Mucosa of descending colon (tissue), 3 donors: ENCODE measurements around the gene SLC1A5. TPM values are rescaled to one million over a fixed set of nuclear protein-coding genes. Genes with fewer than 3 reads are reported as not detected.
A peak's percentile ranks its signal among the peaks of the same experiment; 100 is the strongest.

Experiments used
- ATAC-seq: fragments of 200-7000 bp; cut with Tn5 transposase; one replicate; pipeline ENCODE4 v1.9.1; 2020; ENCODE audit warnings: mild to moderate bottlenecking, moderate library complexity
- DNase-seq, 3 donors: peaks; one replicate each; pipeline ENCODE4 v3.0.0-alpha.2; 2020
- H3K36me3 ChIP-seq: fragments of 200-600 bp; one replicate; pipeline ENCODE4 v1.8.0; 2021; ENCODE audit warnings: low read depth, mild to moderate bottlenecking
- H3K4me1 ChIP-seq: fragments of 200-600 bp; one replicate; pipeline ENCODE4 v1.8.0; 2021; ENCODE audit warnings: low read depth, mild to moderate bottlenecking
- H3K4me3 ChIP-seq: fragments of 200-600 bp; one replicate; pipeline ENCODE4 v1.8.0; 2021; ENCODE audit warnings: mild to moderate bottlenecking
- H3K9me3 ChIP-seq: fragments of 200-600 bp; one replicate; pipeline ENCODE4 v1.8.0; 2021; ENCODE audit warnings: mild to moderate bottlenecking
- intact Hi-C, 2 donors: fragments of 100-400 bp; cut with DNase I in 1 of 2; cut with micrococcal nuclease in 1 of 2; formaldehyde crosslinking; loops; one replicate each; pipeline versions ENCODE4 v1.11.0 to v1.11.1; 2022; cut with DNase I, micrococcal nuclease
- total RNA-seq, 3 donors: library from RNA; stranded (reverse); fragmentation: NEBNext Ultra II Directional in 2 of 3; extraction: Animal tissue kit (Norgen Biotek cat#: 25700) in 2 of 3; gene quantifications; one replicate each; pipeline versions ENCODE4 v1.2.1 to v1.2.4, GENCODE V29; 2021 to 2023
- TF ChIP-seq, protein P1 (sequence below): fragments of 200-600 bp; IDR thresholded peaks from one replicate; pipeline ENCODE4 v1.8.0; 2022; ENCODE audit warnings: antibody characterized with exemption, mild to moderate bottlenecking
- donor health status: DM: no; HTN: no; CAD: no; lungs with moderate emphysema.
- donor health status: DM: no; HTN: no; CAD: no.
- donor health status: DM: no; HTN: yes; CAD: no.

The SLC1A5 gene
- total RNA-seq, 3 donors from 2014 or later, result 54.7 to 101 (median 89.2) TPM

DNA sequence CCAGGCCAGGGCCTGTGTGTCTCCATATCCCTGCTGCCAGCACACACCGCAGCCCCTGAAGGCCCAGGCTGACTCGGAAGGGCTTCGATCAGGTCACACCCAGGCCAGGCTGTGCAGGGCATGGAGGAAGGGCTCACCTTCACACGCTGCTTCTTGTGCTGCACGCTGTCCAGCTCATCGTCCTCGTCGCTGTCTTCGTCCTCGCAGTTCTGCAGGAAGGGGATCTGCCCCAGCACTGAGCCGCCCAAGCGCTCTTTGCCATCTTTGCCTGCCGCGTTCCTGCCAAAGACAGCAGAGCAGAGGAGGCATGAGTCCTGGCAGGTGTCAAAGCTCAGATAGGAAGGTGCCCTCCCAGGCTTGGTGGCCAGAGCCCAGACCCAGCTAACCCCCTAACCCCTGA, 57.8 kb downstream of the SLC1A5 start:
- Histone ChIP-seq H3K9me3 (no peaks in the 10 kb centered on the region), H3K36me3 (peaks cover 14% of the 10 kb centered on the region), H3K4me3 (no peak overlapping the region), H3K4me1 (no peaks in the 10 kb centered on the region)
- DNase-seq (no peak), ATAC-seq (no peak)
- TF ChIP-seq, protein P1, sequence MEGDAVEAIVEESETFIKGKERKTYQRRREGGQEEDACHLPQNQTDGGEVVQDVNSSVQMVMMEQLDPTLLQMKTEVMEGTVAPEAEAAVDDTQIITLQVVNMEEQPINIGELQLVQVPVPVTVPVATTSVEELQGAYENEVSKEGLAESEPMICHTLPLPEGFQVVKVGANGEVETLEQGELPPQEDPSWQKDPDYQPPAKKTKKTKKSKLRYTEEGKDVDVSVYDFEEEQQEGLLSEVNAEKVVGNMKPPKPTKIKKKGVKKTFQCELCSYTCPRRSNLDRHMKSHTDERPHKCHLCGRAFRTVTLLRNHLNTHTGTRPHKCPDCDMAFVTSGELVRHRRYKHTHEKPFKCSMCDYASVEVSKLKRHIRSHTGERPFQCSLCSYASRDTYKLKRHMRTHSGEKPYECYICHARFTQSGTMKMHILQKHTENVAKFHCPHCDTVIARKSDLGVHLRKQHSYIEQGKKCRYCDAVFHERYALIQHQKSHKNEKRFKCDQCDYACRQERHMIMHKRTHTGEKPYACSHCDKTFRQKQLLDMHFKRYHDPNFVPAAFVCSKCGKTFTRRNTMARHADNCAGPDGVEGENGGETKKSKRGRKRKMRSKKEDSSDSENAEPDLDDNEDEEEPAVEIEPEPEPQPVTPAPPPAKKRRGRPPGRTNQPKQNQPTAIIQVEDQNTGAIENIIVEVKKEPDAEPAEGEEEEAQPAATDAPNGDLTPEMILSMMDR, result no peak
- intact Hi-C loops, result no loop called here

DNA sequence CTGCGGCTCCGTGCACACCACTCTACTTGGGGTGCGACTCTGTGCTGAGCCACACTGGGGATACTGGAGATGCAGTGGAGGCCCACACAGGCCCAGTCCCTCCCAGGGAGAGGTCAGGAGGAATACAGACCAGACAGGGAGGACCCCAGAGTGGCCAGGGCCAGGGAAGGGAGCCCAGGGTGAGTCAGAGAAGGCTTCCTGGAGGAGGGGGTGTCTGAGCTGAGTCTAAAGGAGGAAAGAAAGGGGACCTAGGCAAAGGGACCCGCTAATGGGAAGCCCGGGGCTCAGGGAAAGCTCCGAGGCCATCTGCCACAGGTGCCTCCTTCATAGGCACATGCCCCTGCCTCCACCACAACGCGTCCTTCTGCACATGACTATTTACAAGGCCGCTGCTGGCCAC, 58.2 kb downstream of the SLC1A5 start:
- TF ChIP-seq, protein P1, result no peak
- DNase-seq, result no peak
- H3K4me1 ChIP-seq, result no peaks in the 10 kb centered on the region

DNA sequence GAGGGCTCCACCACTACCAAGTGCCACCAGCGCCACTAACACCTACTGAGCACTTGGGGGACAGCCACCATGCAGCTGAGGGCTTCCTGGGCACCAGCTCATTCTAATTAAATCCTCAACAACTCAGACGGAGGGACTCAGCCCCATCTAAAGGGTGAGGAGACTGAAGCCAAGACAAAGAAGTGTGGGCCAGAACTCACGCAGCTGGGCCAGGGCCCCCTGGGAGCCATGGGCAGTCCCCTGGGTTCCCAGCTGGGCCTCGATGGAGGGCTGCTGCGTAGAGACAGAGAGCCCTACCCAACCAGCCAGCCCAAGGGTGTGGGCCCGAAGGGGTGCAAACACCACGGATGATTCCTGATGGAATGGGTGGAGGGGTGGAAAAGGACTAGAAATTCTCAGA, 58.7 kb downstream of the SLC1A5 start:
- no peaks in the 10 kb centered on the region for H3K4me1 ChIP-seq
- TF ChIP-seq, protein P1, result no peak
- H3K36me3 ChIP-seq, result peaks cover 19% of the 10 kb centered on the region
- ATAC-seq (no peak), DNase-seq (no peak)
- intact Hi-C loops, result no loop called here
- no peak overlapping the region for H3K4me3 ChIP-seq
- no peaks in the 10 kb centered on the region for H3K9me3 ChIP-seq

More for the DNA sequence above, 58.2 kb downstream of the SLC1A5 start:
- Histone ChIP-seq H3K36me3 (peaks cover 15% of the 10 kb centered on the region), H3K9me3 (no peaks in the 10 kb centered on the region), H3K4me3 (no peak overlapping the region)
- intact Hi-C loops, result no loop called here
- no peak for ATAC-seq

DNA sequence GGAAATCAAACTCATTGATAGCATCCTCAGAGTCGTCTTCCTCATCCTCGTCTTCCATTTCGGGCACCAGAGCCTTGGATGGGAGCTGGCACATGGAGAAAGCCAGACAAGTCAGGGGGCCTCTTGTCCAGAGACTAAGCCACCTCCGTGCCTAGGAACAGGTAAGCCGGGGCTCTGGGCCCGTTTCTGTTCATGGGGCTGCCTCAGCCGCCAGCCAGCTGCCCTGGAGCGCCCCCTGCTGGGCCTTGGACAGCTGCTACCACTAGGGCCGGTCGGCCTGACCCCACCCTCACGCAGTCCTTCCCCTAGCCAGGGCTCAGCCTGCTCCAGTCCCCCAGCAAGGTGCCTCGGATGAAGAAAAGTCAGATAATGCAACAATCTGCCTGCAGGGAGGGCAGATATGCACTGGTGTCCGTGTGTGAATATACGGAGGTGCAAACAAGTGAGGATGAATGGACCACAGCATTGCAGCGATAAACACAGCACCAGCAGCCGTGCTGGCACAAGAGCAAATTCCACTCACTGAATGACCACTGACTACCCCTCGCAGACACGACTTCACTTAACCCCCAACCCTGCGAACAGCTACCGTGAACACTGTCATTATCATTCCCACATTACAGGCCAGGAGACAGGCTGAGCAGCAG, 59.6 kb downstream of the SLC1A5 start:
- TF ChIP-seq, protein P1, result peak; percentile 95
- ATAC-seq, result peak; percentile 84
- intact Hi-C loops, result no loop called here
- peak; percentile 81 to 85 (median 83) for DNase-seq
- Histone ChIP-seq H3K36me3 (peaks cover 22% of the 10 kb centered on the region), H3K9me3 (no peaks in the 10 kb centered on the region), H3K4me3 (no peak overlapping the region), H3K4me1 (no peaks in the 10 kb centered on the region)

DNA sequence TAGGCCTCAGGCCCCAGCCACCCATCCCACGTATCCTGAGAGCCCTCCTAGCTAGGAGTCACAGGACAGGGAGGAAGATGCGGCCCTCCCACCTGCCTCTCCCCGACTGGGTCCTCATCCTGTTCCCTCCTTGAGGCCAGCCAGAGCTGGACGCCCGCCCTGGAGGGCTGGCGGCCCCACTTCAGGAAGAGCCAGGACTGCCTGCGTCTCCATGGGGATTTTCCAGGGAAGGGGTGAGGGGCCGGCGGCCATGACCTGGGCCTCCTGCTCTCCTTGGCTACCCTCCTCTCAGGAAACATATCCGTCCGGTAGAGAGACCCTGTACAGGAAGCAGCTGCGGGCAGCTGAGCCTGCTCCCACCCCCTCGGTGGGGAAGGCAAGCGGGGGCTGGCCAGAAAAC, 60.2 kb downstream of the SLC1A5 start:
- Histone ChIP-seq H3K4me1 (no peaks in the 10 kb centered on the region), H3K4me3 (no peak overlapping the region), H3K9me3 (no peaks in the 10 kb centered on the region), H3K36me3 (peaks cover 22% of the 10 kb centered on the region)
- DNase-seq (no peak), ATAC-seq (no peak)
- intact Hi-C loops, result no loop called here
- TF ChIP-seq, protein P1, result no peak

DNA sequence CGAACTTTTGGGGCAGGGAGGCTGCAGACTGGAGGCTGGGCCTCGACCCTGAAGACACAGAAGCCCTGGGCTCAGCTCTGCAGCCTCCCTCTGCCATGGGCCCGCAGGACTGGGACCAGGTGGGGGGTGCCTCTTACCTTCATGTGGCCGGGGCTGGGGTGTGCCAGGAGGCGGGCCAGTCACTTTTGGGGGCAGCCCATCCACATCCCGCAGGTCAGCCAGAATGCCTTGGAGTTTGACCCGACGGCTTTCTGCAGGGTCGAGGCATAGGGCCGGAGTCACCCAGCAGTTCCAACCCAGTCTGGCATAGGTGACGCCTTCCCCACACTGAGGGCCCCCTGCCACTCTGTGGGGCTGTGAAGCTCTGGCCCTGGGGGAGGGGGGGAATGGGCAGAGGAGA, 60.6 kb downstream of the SLC1A5 start:
- Histone ChIP-seq H3K36me3 (peaks cover 25% of the 10 kb centered on the region), H3K9me3 (no peaks in the 10 kb centered on the region), H3K4me3 (no peak overlapping the region), H3K4me1 (no peaks in the 10 kb centered on the region)
- ATAC-seq, result no peak
- TF ChIP-seq, protein P1, result no peak
- no peak for DNase-seq
- intact Hi-C loops, result no loop called here
